ENCODE measurements around the gene TXNDC11.

The TXNDC11 gene

GRCh38 chr16:11666103-11667055, 76.3 kb downstream of the TXNDC11 start:
- TF ChIP-seq CTCF (IDR thresholded peaks at IDR 0.05; ENCODE audit: insufficient read depth, low read length) = no peak
- TF ChIP-seq REST (IDR thresholded peaks at IDR 0.05; ENCODE audit: insufficient replicate concordance, low read depth) = no peak
- TF ChIP-seq SPI1 (IDR thresholded peaks at IDR 0.05; ENCODE audit: borderline replicate concordance, low read depth) = no peak
- no peak for TF ChIP-seq GABPA (IDR thresholded peaks at IDR 0.05; ENCODE audit: low read depth)
- TF ChIP-seq POLR2AphosphoS5 (IDR thresholded peaks at IDR 0.05; ENCODE audit: low read depth) = no peak
- Histone ChIP-seq H3K27ac (replicated peaks) (no peak overlapping the region), H3K27me3 (ENCODE audit: insufficient read depth, poor library complexity, severe bottlenecking) (no peaks in the 10 kb centered on the region), H3K4me3 (replicated peaks; ENCODE audit: insufficient read depth, low read length) (no peak overlapping the region)
- no peak for DNase-seq (ENCODE audit: low read depth in 1 of 2, low spot score in 1 of 2)

- TF ChIP-seq CTCF (IDR thresholded peaks at IDR 0.05; ENCODE audit: insufficient read depth, low read length) (no peak), POLR2AphosphoS5 (IDR thresholded peaks at IDR 0.05; ENCODE audit: low read depth) (no peak), REST (IDR thresholded peaks at IDR 0.05; ENCODE audit: insufficient replicate concordance, low read depth) (no peak), SPI1 (IDR thresholded peaks at IDR 0.05; ENCODE audit: borderline replicate concordance, low read depth) (no peak), GABPA (IDR thresholded peaks at IDR 0.05; ENCODE audit: low read depth) (no peak)
- DNase-seq (ENCODE audit: low read depth in 1 of 2, low spot score in 1 of 2) = no peak
- no peak overlapping the region for H3K4me3 ChIP-seq (replicated peaks; ENCODE audit: insufficient read depth, low read length)
- H3K27ac ChIP-seq (replicated peaks) = no peak overlapping the region
- no peaks in the 10 kb centered on the region for H3K27me3 ChIP-seq (ENCODE audit: insufficient read depth, poor library complexity, severe bottlenecking)
Observed at GRCh38 chr16:11665071-11665491, 77.6 kb downstream of the TXNDC11 start.

- no peaks in the 10 kb centered on the region for H3K27me3 ChIP-seq (ENCODE audit: insufficient read depth, poor library complexity, severe bottlenecking)
- TF ChIP-seq REST (IDR thresholded peaks at IDR 0.05; ENCODE audit: insufficient replicate concordance, low read depth) (no peak), SPI1 (IDR thresholded peaks at IDR 0.05; ENCODE audit: borderline replicate concordance, low read depth) (no peak), GABPA (IDR thresholded peaks at IDR 0.05; ENCODE audit: low read depth) (no peak), POLR2AphosphoS5 (IDR thresholded peaks at IDR 0.05; ENCODE audit: low read depth) (no peak), CTCF (IDR thresholded peaks at IDR 0.05; ENCODE audit: insufficient read depth, low read length) (no peak)
- no peak for DNase-seq (ENCODE audit: low read depth in 1 of 2, low spot score in 1 of 2)
Observed at GRCh38 chr16:11662582-11662981, 80.1 kb downstream of the TXNDC11 start.

More at GRCh38 chr16:11662582-11662981, 80.1 kb downstream of the TXNDC11 start:
- H3K27ac ChIP-seq (replicated peaks) = no peak overlapping the region
- H3K4me3 ChIP-seq (replicated peaks; ENCODE audit: insufficient read depth, low read length) = no peak overlapping the region

Data from HL-60 (cell line).